ENCODE results near the gene NTM.

DNA sequence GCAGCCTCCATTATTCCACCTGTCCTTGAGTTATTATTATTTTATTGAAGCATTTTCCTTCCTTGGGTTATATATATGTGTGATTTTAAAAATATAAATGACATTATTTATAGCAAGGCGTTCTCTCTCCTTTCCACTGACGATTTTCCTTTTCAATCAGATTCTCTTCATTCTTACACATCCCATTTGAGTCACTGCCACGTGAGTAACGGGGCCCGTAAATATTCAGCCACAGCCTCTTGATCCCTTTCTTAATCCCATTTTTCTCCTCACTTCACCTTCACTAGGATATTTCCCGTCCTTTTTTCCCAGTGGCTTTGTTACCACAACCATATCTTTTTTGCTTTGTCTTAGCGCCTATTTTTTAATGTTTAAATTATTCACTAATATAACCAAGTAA, 396.2 kb downstream of the NTM start:
- TF ChIP-seq POLR2A (IDR thresholded peaks at IDR 0.05), result no peak
- no peak for TF ChIP-seq CTCF (IDR thresholded peaks at IDR 0.05)
